Muscle layer of colon (tissue), 2 donors: ENCODE data around the gene CNTNAP3B.
"Not testable (repeated sequence)": the region's sequence is repeated elsewhere in the genome, so short reads cannot be mapped to it uniquely, and the experiment has no call there.

ENCODE experiments used
- H3K27ac ChIP-seq: one replicate; pipeline ENCODE4 v1.7.0; 2013; ENCODE audit warnings: low read depth, mild to moderate bottlenecking, low read length, moderate library complexity
- H3K27me3 ChIP-seq, 2 donors: one replicate each; pipeline ENCODE4 v1.7.0; 2013; ENCODE audit warnings: low read length in 2 of 2, mild to moderate bottlenecking in 2 of 2; ENCODE audit not compliant: insufficient read depth in 2 of 2, control insufficient read depth in 1 of 2
- H3K36me3 ChIP-seq: one replicate; pipeline ENCODE4 v1.7.0; 2013; ENCODE audit warnings: mild to moderate bottlenecking, low read length; ENCODE audit not compliant: insufficient read depth
- H3K4me1 ChIP-seq: one replicate; pipeline ENCODE4 v1.7.0; 2013; ENCODE audit warnings: mild to moderate bottlenecking, low read length; ENCODE audit not compliant: insufficient read depth
- H3K4me3 ChIP-seq, 2 donors: one replicate each; pipeline ENCODE4 v1.7.0; 2013; ENCODE audit warnings: low read length in 2 of 2, low read depth in 1 of 2, mild to moderate bottlenecking in 1 of 2, moderate library complexity in 1 of 2
- H3K9ac ChIP-seq: one replicate; pipeline ENCODE4 v1.7.0; 2013; ENCODE audit warnings: low read length
- H3K9me3 ChIP-seq: one replicate; pipeline ENCODE4 v1.7.0; 2013; ENCODE audit warnings: mild to moderate bottlenecking, low read length
- donor health status: abdominal sarcoma.
- donor health status: Adenocarcinoma of cecum.

Gene CNTNAP3B

DNA sequence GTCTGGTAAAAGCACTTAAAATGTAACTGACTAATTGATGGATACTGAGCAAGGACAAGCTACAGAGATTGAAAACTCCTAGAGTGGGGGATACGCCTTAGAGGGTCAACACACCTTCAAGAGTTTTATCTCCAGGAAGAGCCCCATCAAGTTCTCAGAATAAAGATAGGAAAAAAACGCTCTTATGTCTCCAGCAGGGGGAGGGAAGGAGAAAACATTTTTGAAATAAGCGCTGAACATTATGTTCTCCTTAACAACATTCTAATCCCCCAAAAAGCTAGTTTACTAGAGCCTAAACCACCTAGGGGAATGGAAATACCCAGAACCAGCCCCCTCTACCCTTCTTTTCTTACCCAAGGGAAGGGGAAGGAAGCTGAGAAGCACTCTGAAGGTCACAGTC is 187.5 kb downstream of the CNTNAP3B start:
- H3K9me3 ChIP-seq, H3K4me1 ChIP-seq, H3K27me3 ChIP-seq, H3K36me3 ChIP-seq, H3K27ac ChIP-seq, H3K4me3 ChIP-seq, H3K9ac ChIP-seq: not testable (repeated sequence)

DNA sequence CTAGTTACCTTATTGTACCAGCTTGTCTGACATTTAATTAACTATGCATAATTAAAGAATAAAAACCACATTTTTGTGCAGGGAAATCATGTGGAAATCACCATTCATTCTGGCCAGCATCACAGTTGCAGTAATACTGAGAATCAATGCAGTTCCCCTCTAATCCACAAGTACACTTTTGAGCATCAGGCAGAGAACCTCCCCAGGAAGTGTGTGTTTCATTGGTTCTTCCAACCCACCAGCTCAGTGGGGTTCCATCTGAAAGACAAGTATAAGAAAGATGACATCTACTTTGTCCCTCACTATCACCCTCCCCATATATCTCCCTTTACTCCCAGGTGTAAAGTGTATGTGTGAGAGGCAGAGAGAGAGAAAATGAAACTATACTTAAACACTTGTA is 191.1 kb downstream of the CNTNAP3B start:
- not testable (repeated sequence) for H3K27me3 ChIP-seq, H3K27ac ChIP-seq, H3K36me3 ChIP-seq, H3K9me3 ChIP-seq, H3K4me3 ChIP-seq, H3K9ac ChIP-seq, H3K4me1 ChIP-seq

- not testable (repeated sequence) for H3K4me3 ChIP-seq, H3K36me3 ChIP-seq, H3K9ac ChIP-seq, H3K27ac ChIP-seq, H3K4me1 ChIP-seq, H3K27me3 ChIP-seq, H3K9me3 ChIP-seq
Observed at GRCh38 chr9:41935727-41936126, 193.5 kb downstream of the CNTNAP3B start.

GRCh38 chr9:41929172-41929571 is 200.1 kb downstream of the CNTNAP3B start:
- not testable (repeated sequence) for H3K4me3 ChIP-seq, H3K36me3 ChIP-seq, H3K9ac ChIP-seq, H3K27ac ChIP-seq, H3K4me1 ChIP-seq, H3K27me3 ChIP-seq, H3K9me3 ChIP-seq

GRCh38 chr9:41917374-41917773 is 211.9 kb downstream of the CNTNAP3B start:
- H3K4me3 ChIP-seq, H3K36me3 ChIP-seq, H3K4me1 ChIP-seq, H3K27me3 ChIP-seq, H3K9ac ChIP-seq, H3K27ac ChIP-seq, H3K9me3 ChIP-seq: not testable (repeated sequence)

DNA sequence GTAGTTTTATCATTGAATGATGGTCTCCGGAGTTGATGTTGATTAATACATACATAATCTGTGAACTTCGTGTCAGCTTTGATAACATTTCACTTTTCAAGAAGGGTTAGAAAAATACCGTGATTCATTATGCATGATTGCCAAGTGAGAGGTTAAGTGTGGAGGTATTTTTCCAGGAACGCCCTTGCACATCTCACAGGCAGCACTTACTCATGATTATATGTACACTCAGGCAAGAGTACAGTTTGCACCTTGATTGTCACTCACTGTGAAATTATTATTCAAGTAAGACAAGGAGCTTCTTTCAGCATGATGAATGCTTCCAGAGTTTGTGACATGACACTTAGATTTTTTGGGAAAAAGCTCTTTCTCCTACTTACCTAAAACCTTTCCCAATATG is 223.7 kb downstream of the CNTNAP3B start:
- not testable (repeated sequence) for H3K27me3 ChIP-seq, H3K27ac ChIP-seq, H3K9me3 ChIP-seq, H3K9ac ChIP-seq, H3K36me3 ChIP-seq, H3K4me1 ChIP-seq, H3K4me3 ChIP-seq

DNA sequence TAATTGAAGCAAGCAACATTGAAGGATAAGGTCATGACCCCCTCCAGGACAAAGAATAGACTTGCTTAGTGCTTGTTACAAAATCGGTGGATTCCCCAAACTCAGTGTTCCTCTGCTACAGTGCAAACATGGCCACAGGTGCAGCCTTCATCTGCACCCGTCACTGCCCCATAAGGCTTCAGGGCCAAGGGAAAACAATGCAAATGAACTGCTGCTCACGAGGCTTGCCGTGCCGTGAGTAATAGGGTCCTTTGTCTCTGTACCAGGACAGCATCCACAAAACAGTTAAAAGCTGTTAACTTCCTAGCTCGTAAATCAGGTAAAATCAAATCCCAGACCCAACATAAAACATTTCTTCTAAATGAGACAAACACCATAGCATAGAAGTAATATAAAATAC is 226.5 kb downstream of the CNTNAP3B start:
- H3K36me3 ChIP-seq, H3K9me3 ChIP-seq, H3K27me3 ChIP-seq, H3K4me3 ChIP-seq, H3K9ac ChIP-seq, H3K4me1 ChIP-seq, H3K27ac ChIP-seq: not testable (repeated sequence)

DNA sequence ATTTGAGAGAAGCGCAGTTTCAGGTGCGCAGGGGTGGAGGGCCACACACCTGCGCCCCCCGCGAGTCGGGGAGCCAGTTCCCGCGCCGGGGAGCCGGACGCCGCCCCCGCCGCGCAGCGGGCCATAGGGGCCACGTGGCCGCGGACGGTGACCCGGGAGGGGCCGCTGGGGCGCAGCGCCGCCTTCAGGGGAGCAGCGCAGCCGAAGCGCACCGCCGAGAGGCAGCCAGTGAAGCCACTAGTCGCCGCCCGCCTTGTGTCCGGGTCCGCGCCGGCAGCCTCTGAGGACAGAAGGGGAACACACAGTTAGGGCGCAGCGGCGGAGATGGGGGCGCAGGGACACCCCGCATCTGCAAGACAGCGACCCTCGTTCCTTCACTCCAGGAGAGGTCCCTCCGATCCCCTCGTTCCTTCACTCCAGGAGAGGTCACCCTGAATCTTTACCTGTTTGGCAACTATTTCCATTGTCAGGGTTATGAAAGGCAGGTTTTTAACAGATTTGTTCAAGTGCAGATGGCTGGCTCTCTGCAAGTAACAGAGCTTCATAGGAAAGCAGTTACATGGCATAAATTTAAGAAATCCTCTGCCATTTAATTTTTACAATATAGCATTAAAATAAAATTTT is 230.4 kb downstream of the CNTNAP3B start:
- H3K9ac ChIP-seq, H3K4me3 ChIP-seq, H3K9me3 ChIP-seq, H3K4me1 ChIP-seq, H3K27me3 ChIP-seq, H3K36me3 ChIP-seq, H3K27ac ChIP-seq: not testable (repeated sequence)

DNA sequence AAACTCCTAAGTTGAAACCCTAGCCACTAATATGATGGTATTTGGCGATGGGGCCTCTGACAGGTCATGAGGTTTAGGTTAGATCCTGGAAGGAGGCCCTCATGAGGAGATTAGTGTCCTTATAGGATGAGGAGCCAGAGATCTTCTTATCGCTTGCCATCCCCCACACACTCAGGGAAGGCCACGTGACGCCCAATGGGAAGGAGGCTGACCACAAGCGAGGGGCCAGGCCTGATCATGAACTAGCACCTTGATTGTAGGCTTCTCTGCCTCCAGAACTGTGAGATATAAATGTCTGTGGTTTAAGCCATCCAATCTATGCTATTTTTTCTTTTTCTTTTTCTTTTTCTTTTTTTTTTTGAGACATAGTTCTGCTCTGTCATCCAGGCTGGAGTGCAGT is 254.7 kb downstream of the CNTNAP3B start:
- not testable (repeated sequence) for H3K9me3 ChIP-seq, H3K9ac ChIP-seq, H3K4me3 ChIP-seq, H3K4me1 ChIP-seq, H3K27me3 ChIP-seq, H3K27ac ChIP-seq, H3K36me3 ChIP-seq

DNA sequence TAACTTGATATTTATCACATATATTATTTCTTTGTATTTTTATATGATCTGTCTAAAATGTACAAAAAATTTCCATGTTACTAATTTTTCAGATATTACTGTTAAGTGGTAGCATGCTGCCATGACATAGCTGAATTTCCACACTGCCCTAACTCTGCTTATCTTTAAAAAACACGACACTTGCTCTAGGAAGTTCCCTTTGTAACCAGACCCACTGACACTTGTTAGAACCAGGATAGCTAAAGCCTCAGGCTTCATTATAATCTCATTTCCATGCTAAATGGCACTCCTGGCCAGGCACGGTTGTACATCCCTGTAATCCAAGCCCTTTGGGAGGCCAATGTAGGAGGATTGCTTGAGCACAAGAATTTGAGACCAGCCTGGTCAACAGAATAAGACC is 273.8 kb downstream of the CNTNAP3B start:
- H3K4me3 ChIP-seq, H3K4me1 ChIP-seq, H3K9me3 ChIP-seq, H3K27me3 ChIP-seq, H3K27ac ChIP-seq, H3K9ac ChIP-seq, H3K36me3 ChIP-seq: not testable (repeated sequence)

GRCh38 chr9:41851848-41852740 is 277.1 kb downstream of the CNTNAP3B start:
- not testable (repeated sequence) for H3K4me1 ChIP-seq, H3K9ac ChIP-seq, H3K27ac ChIP-seq, H3K36me3 ChIP-seq, H3K9me3 ChIP-seq, H3K4me3 ChIP-seq, H3K27me3 ChIP-seq

DNA sequence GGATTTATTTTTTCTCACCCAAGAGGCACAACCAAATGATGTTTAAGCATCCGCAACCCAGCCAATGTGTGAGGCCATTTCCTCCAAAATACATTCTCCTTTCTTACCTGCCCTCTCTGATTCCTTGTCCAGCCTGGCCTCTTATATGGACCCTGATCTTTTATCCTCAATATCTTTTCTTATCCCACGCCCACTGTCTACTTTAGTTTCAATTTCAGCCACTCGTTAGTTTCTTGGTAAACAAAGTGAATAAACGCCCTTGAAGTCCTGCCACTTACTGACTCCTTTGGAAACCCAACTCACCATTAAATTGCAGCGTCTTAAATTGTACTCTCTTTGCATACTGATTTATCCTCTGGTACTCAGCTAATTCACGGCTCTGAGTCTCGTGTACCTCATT is 281.4 kb downstream of the CNTNAP3B start:
- H3K27me3 ChIP-seq, H3K36me3 ChIP-seq, H3K9ac ChIP-seq, H3K4me1 ChIP-seq, H3K27ac ChIP-seq, H3K4me3 ChIP-seq, H3K9me3 ChIP-seq: not testable (repeated sequence)
